Thoracic aorta (tissue), 2 donors: ENCODE measurements around the gene ARSK. TPM values are rescaled to one million over a fixed set of nuclear protein-coding genes. Genes with fewer than 3 reads are reported as not detected.

Source experiments
- ATAC-seq: fragments of 150-250 bp; one replicate; pipeline ENCODE4 v1.8.0; 2017; ENCODE audit warnings: low read depth; ENCODE audit not compliant: insufficient number of reproducible peaks, low FRiP score
- DNase-seq: peaks from one replicate; pipeline ENCODE4 v3.0.0-alpha.2; 2020; ENCODE audit warnings: low spot score
- H3K27ac ChIP-seq, 2 donors: fragments of 200-600 bp; sonication (generic); 1 replicate in 1 of 2; 2 replicates in 1 of 2; pipeline ENCODE4 v1.5.1; 2016; ENCODE audit warnings: mild to moderate bottlenecking in 2 of 2, moderate library complexity in 2 of 2
- H3K27me3 ChIP-seq: fragments of 200-600 bp; sonication (generic); replicated peaks from 2 replicates; pipeline ENCODE4 v1.6.0; 2016; ENCODE audit warnings: mild to moderate bottlenecking; ENCODE audit not compliant: insufficient read depth
- H3K36me3 ChIP-seq: fragments of 200-600 bp; sonication (generic); one replicate; pipeline ENCODE4 v1.5.1; 2016
- H3K4me1 ChIP-seq, 2 donors: fragments of 200-600 bp; sonication (generic); 1 replicate in 1 of 2; 2 replicates in 1 of 2; pipeline versions ENCODE4 v1.5.1 to v1.6.0; 2016; ENCODE audit warnings: low read depth in 2 of 2, mild to moderate bottlenecking in 1 of 2; ENCODE audit not compliant: control insufficient read depth in 1 of 2
- H3K4me3 ChIP-seq: fragments of 200-600 bp; sonication (generic); 2 replicates; pipeline ENCODE4 v1.5.1; 2016; ENCODE audit warnings: mild to moderate bottlenecking
- H3K9me3 ChIP-seq: fragments of 200-600 bp; sonication (generic); 2 replicates; pipeline ENCODE4 v1.5.1; 2016
- total RNA-seq, 2 donors: library from RNA; depleted of rRNA; stranded (reverse); fragments of >200 nt; gene quantifications; one replicate each; pipeline versions ENCODE4 v1.1.0 to v1.2.3, GENCODE V29; 2016
- TF ChIP-seq, protein P1 (sequence below): fragments of 200-600 bp; sonication (generic); IDR thresholded peaks from one replicate; pipeline ENCODE4 v1.5.1; 2019; ENCODE audit warnings: antibody characterized with exemption

Gene ARSK
- total RNA-seq, 2 donors from 2014 or later = 5.1 to 8.5 TPM

GRCh38 chr5:95528565-95528964, 26.3 kb upstream of the ARSK start:
- TF ChIP-seq, protein P1, sequence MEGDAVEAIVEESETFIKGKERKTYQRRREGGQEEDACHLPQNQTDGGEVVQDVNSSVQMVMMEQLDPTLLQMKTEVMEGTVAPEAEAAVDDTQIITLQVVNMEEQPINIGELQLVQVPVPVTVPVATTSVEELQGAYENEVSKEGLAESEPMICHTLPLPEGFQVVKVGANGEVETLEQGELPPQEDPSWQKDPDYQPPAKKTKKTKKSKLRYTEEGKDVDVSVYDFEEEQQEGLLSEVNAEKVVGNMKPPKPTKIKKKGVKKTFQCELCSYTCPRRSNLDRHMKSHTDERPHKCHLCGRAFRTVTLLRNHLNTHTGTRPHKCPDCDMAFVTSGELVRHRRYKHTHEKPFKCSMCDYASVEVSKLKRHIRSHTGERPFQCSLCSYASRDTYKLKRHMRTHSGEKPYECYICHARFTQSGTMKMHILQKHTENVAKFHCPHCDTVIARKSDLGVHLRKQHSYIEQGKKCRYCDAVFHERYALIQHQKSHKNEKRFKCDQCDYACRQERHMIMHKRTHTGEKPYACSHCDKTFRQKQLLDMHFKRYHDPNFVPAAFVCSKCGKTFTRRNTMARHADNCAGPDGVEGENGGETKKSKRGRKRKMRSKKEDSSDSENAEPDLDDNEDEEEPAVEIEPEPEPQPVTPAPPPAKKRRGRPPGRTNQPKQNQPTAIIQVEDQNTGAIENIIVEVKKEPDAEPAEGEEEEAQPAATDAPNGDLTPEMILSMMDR = no peak
- no peak overlapping the region for H3K27ac ChIP-seq
- DNase-seq (no peak), ATAC-seq (no peak)
- H3K9me3 ChIP-seq = no peaks in the 10 kb centered on the region
- no peaks in the 10 kb centered on the region for H3K27me3 ChIP-seq
- no peak overlapping the region for H3K4me3 ChIP-seq
- H3K4me1 ChIP-seq = peaks cover 0 to 4% of the 10 kb centered on the region in 2 donors
- peaks cover 16% of the 10 kb centered on the region for H3K36me3 ChIP-seq

DNA sequence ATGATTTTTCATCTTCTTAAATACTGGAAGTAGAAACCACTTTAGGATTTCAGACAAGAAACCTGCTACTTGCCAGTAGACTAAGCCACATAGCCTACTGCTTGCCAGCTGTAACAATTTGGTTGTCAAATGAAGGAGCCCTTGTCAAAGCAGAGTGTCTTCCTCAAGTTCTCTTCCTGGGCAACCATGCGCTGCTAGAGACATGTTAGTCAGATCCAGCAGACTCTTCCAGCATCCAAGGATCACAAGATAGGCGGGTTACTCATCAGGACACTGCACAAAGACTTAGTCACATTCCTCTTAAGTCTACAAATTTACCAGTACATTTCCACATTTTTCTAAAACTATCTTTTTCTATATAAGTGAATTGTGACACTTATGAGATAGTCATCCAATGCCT, 24.5 kb upstream of the ARSK start:
- no peak overlapping the region for H3K4me3 ChIP-seq
- H3K4me1 ChIP-seq = peaks cover 0 to 13% of the 10 kb centered on the region in 2 donors
- H3K9me3 ChIP-seq = no peaks in the 10 kb centered on the region
- H3K27me3 ChIP-seq = no peaks in the 10 kb centered on the region
- peaks cover 5% of the 10 kb centered on the region for H3K36me3 ChIP-seq
- ATAC-seq = no peak
- no peak for DNase-seq
- no peak overlapping the region for H3K27ac ChIP-seq
- TF ChIP-seq, protein P1 = no peak

GRCh38 chr5:95531491-95531890, 23.4 kb upstream of the ARSK start:
- no peak overlapping the region for H3K4me3 ChIP-seq
- ATAC-seq (no peak), DNase-seq (no peak)
- peaks cover 4% of the 10 kb centered on the region for H3K36me3 ChIP-seq
- no peaks in the 10 kb centered on the region for H3K9me3 ChIP-seq
- H3K4me1 ChIP-seq = peaks cover 0 to 13% of the 10 kb centered on the region in 2 donors
- TF ChIP-seq, protein P1 = no peak
- H3K27me3 ChIP-seq = no peaks in the 10 kb centered on the region
- H3K27ac ChIP-seq = no peak overlapping the region

DNA sequence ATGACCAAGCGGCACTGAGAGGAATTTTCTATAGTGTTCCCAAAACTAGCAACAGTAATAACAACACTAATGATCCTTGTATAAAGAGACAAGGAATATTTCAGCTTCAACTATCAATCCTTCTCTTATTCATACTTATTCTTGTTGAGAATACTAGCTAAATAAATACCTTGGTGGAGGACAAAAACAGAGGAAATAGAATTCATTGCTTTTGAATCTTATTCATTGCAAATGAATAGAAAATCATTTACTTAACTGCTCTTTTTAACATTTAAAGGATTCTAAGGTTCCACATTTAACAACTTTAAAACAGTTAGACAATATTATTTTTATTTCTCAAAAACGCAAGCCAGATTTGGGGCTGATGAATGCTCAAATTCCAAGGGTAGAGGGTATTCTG, 22.5 kb upstream of the ARSK start:
- Histone ChIP-seq H3K36me3 (no peaks in the 10 kb centered on the region), H3K27ac (no peak overlapping the region), H3K9me3 (no peaks in the 10 kb centered on the region), H3K4me1 (peaks cover 0 to 17% of the 10 kb centered on the region in 2 donors), H3K27me3 (no peaks in the 10 kb centered on the region), H3K4me3 (no peak overlapping the region)
- DNase-seq (no peak), ATAC-seq (no peak)
- TF ChIP-seq, protein P1 = no peak

DNA sequence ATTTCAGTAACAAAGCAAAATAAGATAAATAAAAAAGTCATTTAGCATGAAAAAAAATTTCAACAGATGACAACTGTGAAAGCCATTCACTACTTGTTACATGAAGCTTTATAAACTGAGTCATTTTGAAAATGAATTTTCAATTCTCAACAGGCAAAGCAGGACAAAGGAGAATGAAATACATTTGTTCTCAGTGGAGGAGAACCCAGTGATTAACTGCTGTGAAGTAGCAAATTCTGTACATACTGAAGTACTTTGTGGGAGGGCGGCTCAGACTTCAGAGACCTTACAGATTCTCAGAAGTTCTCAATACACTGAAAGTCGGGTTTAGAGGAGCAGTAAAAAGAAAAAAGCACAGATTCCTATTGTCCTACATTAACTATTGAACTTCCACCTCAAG, 21.8 kb upstream of the ARSK start:
- DNase-seq = no peak
- TF ChIP-seq, protein P1 = no peak
- Histone ChIP-seq H3K36me3 (no peaks in the 10 kb centered on the region), H3K4me3 (no peak overlapping the region), H3K4me1 (peaks cover 0 to 20% of the 10 kb centered on the region in 2 donors), H3K27ac (peak overlapping the region in 1 of 2 donors; percentile 62), H3K9me3 (no peaks in the 10 kb centered on the region), H3K27me3 (no peaks in the 10 kb centered on the region)
- no peak for ATAC-seq
